Stimulated activated effector memory CD8-positive, alpha-beta T cell treated with anti-CD3 and anti-CD28 coated beads, Interleukin-12 subunit alpha, Interleukin-12 subunit beta, amount 100 ng/mL, for 72 hours (primary cell): Measurements from ENCODE around the gene CTNNA3.

Source experiments
- ATAC-seq: fragments of 150-1000 bp; cut with Tn5 transposase; 2 replicates; pipeline ENCODE4 v1.10.0; 2021
- DNase-seq, 2 donors: peaks; one replicate each; pipeline ENCODE4 v3.0.0; 2021 to 2022; ENCODE audit warnings: low spot score in 2 of 2
- H3K27ac Mint-ChIP-seq: one replicate; pipeline ENCODE4 v1.8.0; 2022; ENCODE audit warnings: mild to moderate bottlenecking, mixed read lengths
- H3K36me3 Mint-ChIP-seq: one replicate; pipeline ENCODE4 v1.8.0; 2022; ENCODE audit warnings: mild to moderate bottlenecking, mixed read lengths
- H3K4me1 Mint-ChIP-seq: one replicate; pipeline ENCODE4 v1.8.0; 2022; ENCODE audit warnings: mixed read lengths
- H3K4me3 Mint-ChIP-seq: one replicate; pipeline ENCODE4 v1.8.0; 2022; ENCODE audit warnings: mild to moderate bottlenecking, mixed read lengths
- H3K9me3 Mint-ChIP-seq: one replicate; pipeline ENCODE4 v1.8.0; 2022; ENCODE audit warnings: mixed read lengths

The CTNNA3 gene

DNA sequence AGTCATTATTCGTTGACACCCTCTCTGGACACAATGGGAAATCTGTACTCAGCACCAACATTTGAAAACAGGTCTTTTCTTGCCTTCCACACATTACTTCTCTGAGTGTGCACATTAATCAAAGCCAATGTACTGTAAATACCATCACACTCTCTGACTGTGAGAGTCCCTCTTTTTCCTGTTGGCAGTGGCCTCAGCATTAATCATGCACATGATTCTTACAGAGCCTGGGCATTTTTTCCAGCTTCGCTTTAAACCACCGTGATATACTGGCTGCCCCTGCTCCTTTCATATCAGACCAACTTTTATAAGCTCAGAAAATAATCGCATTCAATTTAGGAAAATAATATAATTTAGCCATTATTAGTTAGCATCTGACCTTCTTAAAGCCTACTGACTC is 1689.6 kb downstream of the CTNNA3 start:
- H3K4me3 Mint-ChIP-seq, result no peak overlapping the region
- no peaks in the 10 kb centered on the region for H3K4me1 Mint-ChIP-seq
- ATAC-seq (no peak), DNase-seq (no peak)
- H3K27ac Mint-ChIP-seq, result no peak overlapping the region
- H3K36me3 Mint-ChIP-seq, result no peaks in the 10 kb centered on the region
- peaks cover 15% of the 10 kb centered on the region for H3K9me3 Mint-ChIP-seq

DNA sequence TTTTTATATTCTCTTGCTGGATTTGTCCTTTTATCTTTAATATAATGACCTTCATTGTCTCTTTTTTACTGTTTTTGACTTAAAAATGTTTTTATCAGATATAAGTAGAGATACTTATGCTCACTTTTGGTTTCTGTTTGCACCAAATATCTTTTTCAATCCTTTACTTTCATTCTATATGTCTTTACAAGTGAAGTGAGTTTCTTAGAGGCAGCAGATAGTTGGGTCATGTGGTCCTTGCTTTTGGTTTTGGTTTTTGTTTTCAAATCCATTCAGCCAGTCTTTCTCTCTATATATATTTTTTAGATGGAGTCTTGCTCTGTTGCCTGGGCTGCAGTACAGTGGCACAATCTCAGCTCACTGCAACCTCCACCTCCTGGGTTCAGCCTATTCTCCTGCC is 1702.5 kb downstream of the CTNNA3 start:
- no peak for ATAC-seq
- Mint-ChIP-seq H3K9me3 (peaks cover 32% of the 10 kb centered on the region), H3K4me3 (no peak overlapping the region), H3K36me3 (peaks cover 6% of the 10 kb centered on the region), H3K4me1 (no peaks in the 10 kb centered on the region), H3K27ac (no peak overlapping the region)
- DNase-seq, result no peak

DNA sequence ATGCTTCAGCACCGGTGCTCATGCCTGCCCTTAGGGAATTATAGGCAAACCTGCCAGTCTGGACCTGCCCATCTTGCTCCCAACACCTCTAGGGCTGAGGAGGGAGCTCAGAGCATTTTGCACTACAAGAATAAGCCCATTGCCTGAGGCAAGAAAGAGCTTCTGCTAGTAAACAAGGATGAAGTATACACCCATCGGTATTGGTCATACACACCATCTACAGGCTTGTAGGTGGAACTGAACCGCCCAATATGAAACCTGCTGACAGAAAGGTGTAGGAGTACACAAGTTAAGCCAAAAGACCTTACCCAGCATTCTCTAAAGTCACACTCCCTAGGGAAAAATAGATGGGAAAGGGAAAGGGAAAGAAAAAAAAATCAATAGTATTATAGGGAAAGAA is 1727.1 kb downstream of the CTNNA3 start:
- DNase-seq, result no peak
- Mint-ChIP-seq H3K4me1 (no peaks in the 10 kb centered on the region), H3K36me3 (no peaks in the 10 kb centered on the region), H3K27ac (no peak overlapping the region), H3K9me3 (peaks cover 28% of the 10 kb centered on the region), H3K4me3 (no peak overlapping the region)
- no peak for ATAC-seq

DNA sequence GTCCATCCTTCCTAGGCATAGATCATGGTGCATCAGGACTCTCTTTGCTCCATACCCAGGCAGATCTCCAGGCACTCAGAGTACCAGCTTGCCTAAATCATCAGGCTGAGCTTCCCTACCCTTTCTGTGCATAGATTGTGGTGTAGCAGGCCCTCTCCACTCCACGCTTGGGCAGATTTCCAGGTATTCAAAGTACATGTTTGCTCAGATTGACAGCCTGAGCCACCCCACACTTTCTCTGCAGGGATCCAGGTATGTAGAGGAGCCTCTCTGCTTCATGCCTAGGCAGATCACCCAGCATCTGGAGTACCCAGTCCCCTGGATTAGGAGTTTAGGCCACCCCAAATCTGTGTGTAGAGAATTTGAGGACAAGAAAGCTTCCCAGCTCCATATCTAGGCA is 1727.6 kb downstream of the CTNNA3 start:
- no peak overlapping the region for H3K27ac Mint-ChIP-seq
- no peak for DNase-seq
- peaks cover 29% of the 10 kb centered on the region for H3K9me3 Mint-ChIP-seq
- H3K4me1 Mint-ChIP-seq, result no peaks in the 10 kb centered on the region
- H3K4me3 Mint-ChIP-seq, result no peak overlapping the region
- no peak for ATAC-seq
- H3K36me3 Mint-ChIP-seq, result no peaks in the 10 kb centered on the region

DNA sequence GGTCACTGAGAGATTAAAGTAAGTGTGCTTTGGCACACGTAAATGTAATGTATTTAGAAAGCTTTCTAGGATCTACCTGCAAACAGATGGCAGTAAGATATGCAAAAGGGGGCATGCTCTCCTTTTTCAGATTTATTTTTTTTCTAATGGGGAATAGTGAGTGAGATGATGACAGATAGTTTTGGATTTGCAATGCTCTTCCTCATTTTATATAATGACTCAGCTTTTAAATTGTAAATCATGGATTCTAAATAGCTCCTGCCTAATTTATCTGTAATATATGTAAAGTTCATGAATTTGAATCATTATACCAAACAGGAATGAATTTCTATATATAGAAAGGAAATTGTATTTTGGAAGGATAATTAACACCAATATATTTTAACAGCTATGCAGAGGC is 1731.8 kb downstream of the CTNNA3 start:
- no peak for ATAC-seq
- no peaks in the 10 kb centered on the region for H3K36me3 Mint-ChIP-seq

DNA sequence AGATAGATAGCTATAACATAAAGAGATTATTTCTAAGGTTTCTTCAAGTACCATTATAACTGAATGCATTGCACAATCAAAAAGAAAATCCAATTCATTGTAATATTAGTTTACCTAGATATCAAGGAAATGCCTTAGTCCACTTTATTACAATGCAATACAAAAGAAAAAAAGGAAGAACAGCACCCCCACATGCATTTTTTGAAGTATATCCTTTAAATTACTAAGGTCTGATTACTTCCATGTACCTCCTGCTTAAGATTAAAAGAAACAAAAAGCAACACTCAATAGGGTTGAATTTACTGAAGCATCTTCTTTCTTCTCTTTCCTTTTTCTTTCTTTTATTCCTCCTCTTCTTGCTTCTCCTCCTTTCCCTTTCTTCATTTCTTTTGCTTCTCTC is 1743.9 kb downstream of the CTNNA3 start:
- no peak for DNase-seq
- ATAC-seq, result no peak
- no peak overlapping the region for H3K4me3 Mint-ChIP-seq
- no peak overlapping the region for H3K27ac Mint-ChIP-seq
- no peaks in the 10 kb centered on the region for H3K36me3 Mint-ChIP-seq
- H3K4me1 Mint-ChIP-seq, result no peaks in the 10 kb centered on the region
- H3K9me3 Mint-ChIP-seq, result peaks cover 26% of the 10 kb centered on the region

More for the DNA sequence above, 1731.8 kb downstream of the CTNNA3 start:
- Mint-ChIP-seq H3K9me3 (peaks cover 25% of the 10 kb centered on the region), H3K4me3 (no peak overlapping the region), H3K27ac (no peak overlapping the region), H3K4me1 (no peaks in the 10 kb centered on the region)
- DNase-seq, result no peak

DNA sequence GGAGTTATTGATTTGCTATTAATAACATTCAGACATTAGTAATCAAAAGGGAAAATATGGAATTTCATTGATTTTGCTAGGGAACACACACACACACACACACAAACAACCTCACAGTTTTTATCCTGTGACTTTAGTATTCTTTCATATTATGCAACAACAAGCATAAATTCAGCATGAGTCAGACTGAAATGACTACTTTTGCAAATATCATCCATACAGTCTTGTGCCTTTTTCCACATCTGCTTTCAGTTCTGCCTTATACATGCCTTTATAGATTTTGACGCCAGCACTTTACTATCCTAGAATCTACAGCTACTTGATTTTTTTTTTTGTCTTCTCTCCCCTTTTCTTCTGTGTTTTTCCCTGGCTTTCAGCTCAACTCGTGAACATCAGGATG is 1745.9 kb downstream of the CTNNA3 start:
- ATAC-seq (no peak), DNase-seq (no peak)
- Mint-ChIP-seq H3K36me3 (no peaks in the 10 kb centered on the region), H3K4me3 (no peak overlapping the region), H3K27ac (no peak overlapping the region), H3K9me3 (peaks cover 21% of the 10 kb centered on the region), H3K4me1 (no peaks in the 10 kb centered on the region)

DNA sequence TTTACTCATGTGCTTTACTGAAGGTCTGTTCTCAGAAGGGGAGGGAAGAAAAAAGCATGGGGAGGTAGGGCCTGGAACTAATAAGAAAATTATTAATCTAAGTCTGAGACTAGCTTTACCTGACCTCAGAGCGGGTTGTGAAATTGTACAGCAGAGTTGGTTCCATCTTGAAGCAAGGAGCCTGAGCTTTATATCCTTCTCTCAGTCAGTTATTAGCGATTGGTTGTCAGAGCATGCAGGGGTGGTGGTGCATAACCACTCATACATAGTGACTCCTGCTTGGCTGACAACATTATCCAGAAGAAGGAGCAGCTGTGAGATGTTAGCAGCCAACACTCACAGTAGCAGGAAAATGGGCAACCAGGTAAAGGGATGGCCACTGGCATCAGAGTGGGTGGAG is 1746.5 kb downstream of the CTNNA3 start:
- Mint-ChIP-seq H3K36me3 (no peaks in the 10 kb centered on the region), H3K4me3 (no peak overlapping the region), H3K27ac (no peak overlapping the region), H3K4me1 (no peaks in the 10 kb centered on the region), H3K9me3 (peaks cover 21% of the 10 kb centered on the region)
- ATAC-seq (no peak), DNase-seq (no peak)

DNA sequence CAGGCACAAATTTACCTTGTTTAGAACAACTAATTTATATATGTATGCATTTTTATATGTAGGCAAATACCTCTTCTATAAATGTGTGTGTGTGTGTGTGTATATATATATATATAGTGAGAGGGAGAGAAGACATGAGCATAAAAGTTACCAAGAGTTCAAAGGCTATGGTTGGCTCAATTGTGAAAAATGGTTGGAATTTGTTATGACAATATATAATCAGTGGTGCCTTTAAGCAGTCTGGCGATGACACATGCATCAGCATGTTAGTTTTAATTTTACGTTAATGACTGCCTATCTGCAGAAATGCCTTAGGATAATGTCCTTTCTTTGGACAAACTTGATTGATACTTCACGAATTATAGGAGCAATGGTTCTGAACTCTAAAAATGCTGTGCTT is 1750.9 kb downstream of the CTNNA3 start:
- H3K9me3 Mint-ChIP-seq, result peaks cover 16% of the 10 kb centered on the region
- H3K27ac Mint-ChIP-seq, result no peak overlapping the region
- H3K36me3 Mint-ChIP-seq, result no peaks in the 10 kb centered on the region
- no peak for ATAC-seq
- no peak for DNase-seq
- no peaks in the 10 kb centered on the region for H3K4me1 Mint-ChIP-seq
- H3K4me3 Mint-ChIP-seq, result no peak overlapping the region

DNA sequence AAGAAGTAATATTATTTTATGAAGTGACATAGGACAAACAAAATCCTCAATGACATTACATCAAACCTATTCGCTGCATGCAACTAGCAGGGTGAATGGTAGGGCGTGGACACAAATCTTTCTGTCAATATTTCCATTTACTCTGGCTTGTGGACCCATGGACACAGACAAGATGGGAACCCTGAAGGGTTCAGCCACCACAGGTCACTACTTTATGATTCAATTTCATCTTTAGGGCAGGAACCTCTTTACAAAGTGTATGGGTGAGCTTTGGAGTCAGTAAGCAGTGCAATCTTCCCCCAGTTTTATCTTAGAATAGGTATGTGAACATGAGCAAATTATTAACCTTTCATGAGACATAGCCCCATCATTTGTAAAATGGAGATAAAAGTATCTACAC is 1752.5 kb downstream of the CTNNA3 start:
- no peak for ATAC-seq
- DNase-seq, result no peak
- peaks cover 12% of the 10 kb centered on the region for H3K9me3 Mint-ChIP-seq
- H3K4me3 Mint-ChIP-seq, result no peak overlapping the region
- no peak overlapping the region for H3K27ac Mint-ChIP-seq
- H3K4me1 Mint-ChIP-seq, result no peaks in the 10 kb centered on the region
- H3K36me3 Mint-ChIP-seq, result no peaks in the 10 kb centered on the region

DNA sequence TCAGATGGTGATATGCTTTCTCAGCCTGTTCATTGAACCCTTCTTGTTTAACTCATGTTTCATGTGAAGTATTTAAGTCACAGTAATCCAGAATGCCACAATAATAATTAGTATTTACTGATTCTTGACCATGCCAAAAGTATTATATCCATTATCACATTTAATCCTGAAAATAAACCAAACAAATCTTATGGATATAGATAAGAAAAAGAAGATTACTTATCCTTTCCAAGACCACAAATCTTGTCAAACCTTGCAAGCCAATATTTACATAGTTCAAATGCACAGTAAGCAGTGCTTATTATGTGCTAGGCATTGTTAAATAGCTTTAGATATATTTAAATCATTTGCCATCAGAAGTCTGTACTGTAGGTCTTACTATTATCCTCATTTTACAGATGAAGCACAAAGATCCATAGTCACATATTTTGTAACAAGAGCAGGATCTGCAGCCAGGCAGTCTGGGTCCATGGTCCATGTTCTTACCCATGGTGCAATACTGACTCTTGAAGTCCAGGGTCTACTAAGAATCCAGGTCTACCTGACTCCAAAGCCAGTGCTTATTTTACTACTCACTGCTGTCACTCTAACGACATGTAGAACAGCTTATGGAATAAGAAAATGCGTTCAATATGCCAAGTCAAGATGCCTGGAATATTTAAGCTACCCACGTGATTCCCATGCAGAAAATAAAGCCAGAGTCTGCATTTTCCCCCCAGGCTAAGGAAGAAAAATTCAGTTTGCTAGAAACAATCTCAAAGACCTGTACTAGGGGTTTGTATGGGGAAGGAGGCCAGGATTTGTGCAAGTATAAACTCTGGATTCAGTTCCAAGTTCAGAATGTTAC is 1755.0 kb downstream of the CTNNA3 start:
- no peak for DNase-seq
- H3K36me3 Mint-ChIP-seq, result no peaks in the 10 kb centered on the region
- H3K9me3 Mint-ChIP-seq, result peaks cover 7% of the 10 kb centered on the region
- no peak overlapping the region for H3K4me3 Mint-ChIP-seq
- H3K4me1 Mint-ChIP-seq, result no peaks in the 10 kb centered on the region
- no peak overlapping the region for H3K27ac Mint-ChIP-seq
- ATAC-seq, result no peak

DNA sequence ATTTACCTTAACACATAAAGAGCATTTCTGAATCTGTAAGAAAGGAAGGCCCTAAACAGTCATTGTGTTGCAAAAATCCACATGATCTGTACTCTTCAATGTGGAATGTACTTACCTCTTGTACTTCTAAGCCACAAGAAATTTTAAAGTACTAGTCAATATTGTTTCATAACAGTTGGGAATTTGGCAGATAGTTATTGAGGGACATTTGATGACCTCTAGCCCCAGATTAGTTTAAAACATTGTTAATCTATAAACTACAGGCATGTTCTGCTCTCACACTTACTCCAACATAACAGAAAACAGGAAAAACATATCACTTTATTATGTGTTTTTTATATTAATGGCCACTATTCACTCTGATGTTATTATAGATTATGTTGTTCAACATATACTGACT is 1755.9 kb downstream of the CTNNA3 start:
- peaks cover 7% of the 10 kb centered on the region for H3K9me3 Mint-ChIP-seq
- H3K27ac Mint-ChIP-seq, result no peak overlapping the region
- no peaks in the 10 kb centered on the region for H3K36me3 Mint-ChIP-seq
- no peak for ATAC-seq
- DNase-seq, result no peak
- H3K4me1 Mint-ChIP-seq, result no peaks in the 10 kb centered on the region
- no peak overlapping the region for H3K4me3 Mint-ChIP-seq

DNA sequence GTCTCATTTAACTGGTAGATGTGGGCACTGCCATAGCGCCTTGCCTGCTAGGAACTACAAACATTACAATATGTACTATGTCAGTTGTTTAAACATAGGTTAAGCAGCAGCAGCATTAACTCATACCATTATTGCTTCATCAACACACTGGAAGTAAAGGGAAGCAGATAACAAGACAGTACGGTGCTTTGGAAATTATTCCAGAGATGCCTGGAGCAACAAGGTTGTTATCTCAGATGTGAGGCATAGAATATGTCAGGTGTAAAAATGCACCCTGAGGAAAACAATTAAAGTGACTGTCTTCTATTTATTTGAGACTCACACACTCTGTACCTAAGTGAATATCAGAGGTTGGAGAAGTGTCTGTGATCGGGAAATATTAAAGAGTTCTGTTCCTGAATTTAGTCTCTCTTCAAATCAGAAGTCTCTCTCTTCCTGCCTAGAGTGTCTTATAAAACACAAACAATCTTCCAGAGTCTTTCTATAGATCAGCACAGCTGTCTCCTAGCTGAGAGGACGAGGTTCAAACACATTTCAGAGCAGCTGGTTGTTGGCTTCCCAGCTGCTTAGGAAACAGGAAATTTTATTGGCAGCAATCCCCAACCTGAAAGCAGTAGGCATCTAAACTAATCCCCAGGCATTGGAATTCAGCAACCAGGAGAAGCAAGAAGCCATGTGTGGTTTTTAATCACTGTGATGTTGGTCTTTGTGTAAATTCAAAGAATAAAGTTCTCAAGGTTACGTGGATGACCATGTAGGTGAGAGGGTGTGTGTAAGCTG is 1764.5 kb downstream of the CTNNA3 start:
- Mint-ChIP-seq H3K9me3 (peaks cover 4% of the 10 kb centered on the region), H3K27ac (no peak overlapping the region)
- ATAC-seq, result no peak

DNA sequence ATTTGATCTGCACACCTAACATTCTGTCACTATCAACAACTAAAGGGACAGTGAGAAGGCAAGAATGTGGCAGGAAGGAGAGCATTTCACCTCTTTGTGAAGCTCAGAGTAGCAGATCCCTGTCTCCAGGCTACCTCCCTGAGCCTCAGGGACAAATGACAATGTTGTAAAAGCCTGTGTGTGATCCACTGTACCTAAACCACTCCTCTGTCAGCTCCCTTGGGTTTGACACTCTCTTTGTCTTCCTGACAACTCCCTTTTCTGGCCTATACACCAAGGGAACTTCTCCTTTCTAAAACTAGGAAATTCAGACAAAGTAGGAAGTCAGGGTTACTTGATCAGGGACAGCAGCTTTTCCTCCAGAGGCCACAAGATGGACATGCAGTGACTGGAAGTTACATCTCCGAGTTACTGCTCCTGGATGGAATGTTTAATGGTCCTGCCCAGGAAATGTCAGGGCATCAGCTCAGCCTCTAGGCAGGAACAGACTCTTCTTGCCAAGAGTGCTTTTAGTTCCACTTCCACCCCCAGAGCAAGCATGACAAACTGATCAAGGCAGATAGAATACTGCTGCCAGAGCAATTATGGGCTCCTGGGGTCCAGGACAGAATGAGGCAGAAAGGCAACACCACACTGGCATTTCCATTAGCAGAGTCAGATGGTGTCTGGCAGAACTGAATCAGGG is 1784.7 kb downstream of the CTNNA3 start:
- no peak for ATAC-seq
- no peak overlapping the region for H3K27ac Mint-ChIP-seq
- no peaks in the 10 kb centered on the region for H3K4me1 Mint-ChIP-seq
- H3K4me3 Mint-ChIP-seq, result no peak overlapping the region
- DNase-seq, result no peak
- H3K36me3 Mint-ChIP-seq, result no peaks in the 10 kb centered on the region
- peaks cover 13% of the 10 kb centered on the region for H3K9me3 Mint-ChIP-seq

More for the DNA sequence above, 1764.5 kb downstream of the CTNNA3 start:
- Mint-ChIP-seq H3K36me3 (no peaks in the 10 kb centered on the region), H3K4me1 (no peaks in the 10 kb centered on the region), H3K4me3 (no peak overlapping the region)
- DNase-seq, result no peak

DNA sequence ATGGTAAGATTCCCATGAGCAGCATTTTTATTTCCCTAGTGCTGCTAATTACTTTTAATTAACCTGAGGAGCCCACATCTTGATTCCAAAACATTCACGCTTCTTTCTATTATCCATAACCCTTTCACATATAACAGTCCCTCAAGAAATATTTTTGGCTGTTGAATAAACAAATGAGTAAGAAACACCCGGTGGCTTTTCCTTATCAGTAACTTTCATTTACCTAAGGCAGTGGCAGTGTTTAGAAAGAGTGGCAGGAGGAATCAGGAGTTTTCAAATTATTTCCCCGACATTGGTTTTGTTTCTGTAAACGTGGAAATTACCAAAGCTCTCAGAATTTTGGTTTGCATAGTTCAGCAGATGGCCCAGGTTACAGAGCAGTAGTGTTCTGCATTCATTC is 1785.8 kb downstream of the CTNNA3 start:
- peaks cover 11% of the 10 kb centered on the region for H3K9me3 Mint-ChIP-seq
- no peaks in the 10 kb centered on the region for H3K36me3 Mint-ChIP-seq
- ATAC-seq (no peak), DNase-seq (no peak)
- H3K4me1 Mint-ChIP-seq, result no peaks in the 10 kb centered on the region
- H3K4me3 Mint-ChIP-seq, result no peak overlapping the region
- no peak overlapping the region for H3K27ac Mint-ChIP-seq
